Measurements from ENCODE around the gene CUX1.

CUX1 gene

GRCh38 chr7:102205915-102206314, 388.5 kb downstream of the CUX1 start:
- Histone ChIP-seq H3K4me3 (replicated peaks; ENCODE audit: insufficient read depth, low read length) (no peak overlapping the region), H3K27ac (replicated peaks) (no peak overlapping the region), H3K27me3 (ENCODE audit: insufficient read depth, poor library complexity, severe bottlenecking) (no peaks in the 10 kb centered on the region)
- TF ChIP-seq, protein P1, sequence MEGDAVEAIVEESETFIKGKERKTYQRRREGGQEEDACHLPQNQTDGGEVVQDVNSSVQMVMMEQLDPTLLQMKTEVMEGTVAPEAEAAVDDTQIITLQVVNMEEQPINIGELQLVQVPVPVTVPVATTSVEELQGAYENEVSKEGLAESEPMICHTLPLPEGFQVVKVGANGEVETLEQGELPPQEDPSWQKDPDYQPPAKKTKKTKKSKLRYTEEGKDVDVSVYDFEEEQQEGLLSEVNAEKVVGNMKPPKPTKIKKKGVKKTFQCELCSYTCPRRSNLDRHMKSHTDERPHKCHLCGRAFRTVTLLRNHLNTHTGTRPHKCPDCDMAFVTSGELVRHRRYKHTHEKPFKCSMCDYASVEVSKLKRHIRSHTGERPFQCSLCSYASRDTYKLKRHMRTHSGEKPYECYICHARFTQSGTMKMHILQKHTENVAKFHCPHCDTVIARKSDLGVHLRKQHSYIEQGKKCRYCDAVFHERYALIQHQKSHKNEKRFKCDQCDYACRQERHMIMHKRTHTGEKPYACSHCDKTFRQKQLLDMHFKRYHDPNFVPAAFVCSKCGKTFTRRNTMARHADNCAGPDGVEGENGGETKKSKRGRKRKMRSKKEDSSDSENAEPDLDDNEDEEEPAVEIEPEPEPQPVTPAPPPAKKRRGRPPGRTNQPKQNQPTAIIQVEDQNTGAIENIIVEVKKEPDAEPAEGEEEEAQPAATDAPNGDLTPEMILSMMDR (IDR thresholded peaks at IDR 0.05; ENCODE audit: insufficient read depth, low read length): no peak
- no peak for TF ChIP-seq REST (IDR thresholded peaks at IDR 0.05; ENCODE audit: insufficient replicate concordance, low read depth)
- TF ChIP-seq POLR2AphosphoS5 (IDR thresholded peaks at IDR 0.05; ENCODE audit: low read depth): no peak
- no peak for TF ChIP-seq GABPA (IDR thresholded peaks at IDR 0.05; ENCODE audit: low read depth)
- no peak for TF ChIP-seq SPI1 (IDR thresholded peaks at IDR 0.05; ENCODE audit: borderline replicate concordance, low read depth)
- no peak for DNase-seq (ENCODE audit: low read depth in 1 of 2, low spot score in 1 of 2)

DNA sequence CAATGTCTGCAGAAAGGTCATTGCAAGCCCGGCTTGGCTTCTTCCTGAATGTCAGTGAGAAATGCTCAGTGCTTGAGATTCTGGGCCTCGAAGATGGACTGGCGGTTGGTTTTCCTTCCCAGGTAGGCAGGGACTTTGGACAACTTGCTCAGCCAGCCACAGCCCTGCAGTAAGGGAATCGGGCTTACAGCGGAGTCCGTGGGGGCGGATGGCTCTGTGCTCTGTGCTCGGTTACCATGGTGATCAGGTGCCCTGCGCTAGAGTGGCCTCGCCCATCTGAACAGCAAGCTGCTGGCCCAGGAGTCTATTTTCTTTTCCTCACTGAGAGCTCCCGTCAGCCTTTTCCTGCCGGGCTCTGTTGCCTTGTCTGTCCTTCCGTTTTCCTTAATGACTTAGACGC, 391.4 kb downstream of the CUX1 start:
- H3K27ac ChIP-seq (replicated peaks): no peak overlapping the region

DNA sequence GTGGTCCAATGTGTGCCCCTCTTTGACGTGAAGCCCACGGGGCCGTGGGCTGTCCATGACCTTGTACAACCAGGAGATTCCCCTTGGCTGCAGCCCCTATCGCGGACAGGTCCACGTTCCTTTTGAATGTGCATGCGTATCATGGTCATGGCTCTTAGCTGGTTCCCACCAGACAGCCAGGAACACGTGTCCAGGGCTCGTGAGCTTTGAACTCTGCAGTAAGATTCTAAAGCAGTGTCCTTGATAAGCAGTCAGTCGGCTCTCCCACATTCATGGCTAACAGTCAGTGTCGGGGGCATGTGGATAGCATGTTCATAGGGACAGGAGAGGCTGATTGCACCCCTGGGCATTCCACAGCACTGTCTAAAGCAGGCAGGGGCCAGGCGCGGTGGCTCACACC, 393.4 kb downstream of the CUX1 start:
- no peak for DNase-seq (ENCODE audit: low read depth in 1 of 2, low spot score in 1 of 2)
- Histone ChIP-seq H3K27ac (replicated peaks) (no peak overlapping the region), H3K4me3 (replicated peaks; ENCODE audit: insufficient read depth, low read length) (no peak overlapping the region), H3K27me3 (ENCODE audit: insufficient read depth, poor library complexity, severe bottlenecking) (no peaks in the 10 kb centered on the region)
- TF ChIP-seq REST (IDR thresholded peaks at IDR 0.05; ENCODE audit: insufficient replicate concordance, low read depth) (no peak), SPI1 (IDR thresholded peaks at IDR 0.05; ENCODE audit: borderline replicate concordance, low read depth) (no peak), POLR2AphosphoS5 (IDR thresholded peaks at IDR 0.05; ENCODE audit: low read depth) (no peak), GABPA (IDR thresholded peaks at IDR 0.05; ENCODE audit: low read depth) (no peak)
- TF ChIP-seq, protein P1 (IDR thresholded peaks at IDR 0.05; ENCODE audit: insufficient read depth, low read length): no peak

More for the DNA sequence above, 391.4 kb downstream of the CUX1 start:
- no peak for TF ChIP-seq GABPA (IDR thresholded peaks at IDR 0.05; ENCODE audit: low read depth)
- TF ChIP-seq, protein P1 (IDR thresholded peaks at IDR 0.05; ENCODE audit: insufficient read depth, low read length): no peak
- TF ChIP-seq POLR2AphosphoS5 (IDR thresholded peaks at IDR 0.05; ENCODE audit: low read depth): no peak
- no peak for TF ChIP-seq SPI1 (IDR thresholded peaks at IDR 0.05; ENCODE audit: borderline replicate concordance, low read depth)
- no peak for TF ChIP-seq REST (IDR thresholded peaks at IDR 0.05; ENCODE audit: insufficient replicate concordance, low read depth)
- no peak for DNase-seq (ENCODE audit: low read depth in 1 of 2, low spot score in 1 of 2)
- H3K4me3 ChIP-seq (replicated peaks; ENCODE audit: insufficient read depth, low read length): no peak overlapping the region
- no peaks in the 10 kb centered on the region for H3K27me3 ChIP-seq (ENCODE audit: insufficient read depth, poor library complexity, severe bottlenecking)

Measured in HL-60 (cell line).